Upper lobe of left lung (tissue), 6 donors: ENCODE results near the gene MC2R. TPM values are rescaled to one million over a fixed set of nuclear protein-coding genes. Genes with fewer than 3 reads are reported as not detected.

Experiments
- ATAC-seq, 2 donors: fragments of 200-7000 bp; cut with Tn5 transposase; one replicate each; pipeline ENCODE4 v1.9.1; 2022; ENCODE audit warnings: mild to moderate bottlenecking in 2 of 2, moderate library complexity in 2 of 2; ENCODE audit not compliant: low FRiP score in 2 of 2
- DNase-seq, 2 donors: peaks; one replicate each; pipeline ENCODE4 v3.0.0-alpha.2; 2019 to 2020
- H3K27ac ChIP-seq, 4 donors: fragments of 200-600 bp; sonication (generic); one replicate each; pipeline ENCODE4 v1.5.1; 2016 to 2019
- H3K27me3 ChIP-seq, 4 donors: fragments of 200-600 bp; sonication (generic); one replicate each; pipeline ENCODE4 v1.5.1; 2017 to 2019
- H3K36me3 ChIP-seq, 4 donors: fragments of 200-600 bp; sonication (generic); one replicate each; pipeline ENCODE4 v1.5.1; 2016 to 2019
- H3K4me1 ChIP-seq, 4 donors: fragments of 200-600 bp; sonication (generic); one replicate each; pipeline ENCODE4 v1.5.1; 2018 to 2019
- H3K4me3 ChIP-seq, 4 donors: fragments of 200-600 bp; sonication (generic); one replicate each; pipeline ENCODE4 v1.5.1; 2017 to 2019; ENCODE audit warnings: mild to moderate bottlenecking in 2 of 4, moderate library complexity in 1 of 4
- H3K9me3 ChIP-seq, 4 donors: fragments of 200-600 bp; sonication (generic); one replicate each; pipeline ENCODE4 v1.5.1; 2018 to 2019
- EP300 ChIP-seq, 4 donors: sonication (generic); formaldehyde crosslinking; IDR thresholded peaks; one replicate each; pipeline ENCODE4 v1.5.1; 2017; ENCODE audit warnings: antibody characterized with exemption in 4 of 4, control low read depth in 2 of 4
- POLR2A ChIP-seq, 4 donors: fragments of 450-650 bp; IDR thresholded peaks; one replicate each; pipeline ENCODE4 v1.5.1; 2016 to 2017; ENCODE audit warnings: antibody characterized with exemption in 4 of 4, mild to moderate bottlenecking in 2 of 4
- POLR2AphosphoS5 ChIP-seq, 2 donors: sonication (generic); formaldehyde crosslinking; IDR thresholded peaks; one replicate each; pipeline ENCODE4 v1.5.1; 2017; ENCODE audit warnings: antibody characterized with exemption in 2 of 2
- WGBS, 2 donors: methylation state at CpG; one replicate each; pipeline ENCODE4 v1.1.5; 2017 to 2018; 5-methylcytosine and 5-hydroxymethylcytosine counted together
- total RNA-seq, 6 donors: library from RNA; depleted of rRNA in 4 of 6; stranded (reverse); fragments of >200 nt in 4 of 6; gene quantifications; one replicate each; pipeline versions ENCODE4 v1.1.0 to v1.2.1, GENCODE V29; 2016 to 2021
- TF ChIP-seq, protein P1 (sequence below), 6 experiments: fragments of 450-650 bp in 4 of 6; fragments of 200-600 bp in 2 of 6; sonication (generic) in 2 of 6; IDR thresholded peaks; one replicate each; pipeline ENCODE4 v1.5.1; 2016 to 2019; ENCODE audit warnings: antibody characterized with exemption in 6 of 6
- donor health status: DM: no; HTN: no; CAD: no; lungs with moderate emphysema.
- donor health status: DM: no; HTN: yes; CAD: no; lungs with severe emphysema.

Gene MC2R
- total RNA-seq, 6 donors from 2014 or later, result not detected

GRCh38 chr18:13890761-13891361 lies 24.5 kb downstream of the MC2R start:
- H3K4me1 ChIP-seq, result no peaks in the 10 kb centered on the region
- TF ChIP-seq POLR2AphosphoS5 (IDR thresholded peaks at IDR 0.05) (no peak), POLR2A (IDR thresholded peaks at IDR 0.05) (no peak), EP300 (IDR thresholded peaks at IDR 0.05) (no peak)
- TF ChIP-seq, protein P1, sequence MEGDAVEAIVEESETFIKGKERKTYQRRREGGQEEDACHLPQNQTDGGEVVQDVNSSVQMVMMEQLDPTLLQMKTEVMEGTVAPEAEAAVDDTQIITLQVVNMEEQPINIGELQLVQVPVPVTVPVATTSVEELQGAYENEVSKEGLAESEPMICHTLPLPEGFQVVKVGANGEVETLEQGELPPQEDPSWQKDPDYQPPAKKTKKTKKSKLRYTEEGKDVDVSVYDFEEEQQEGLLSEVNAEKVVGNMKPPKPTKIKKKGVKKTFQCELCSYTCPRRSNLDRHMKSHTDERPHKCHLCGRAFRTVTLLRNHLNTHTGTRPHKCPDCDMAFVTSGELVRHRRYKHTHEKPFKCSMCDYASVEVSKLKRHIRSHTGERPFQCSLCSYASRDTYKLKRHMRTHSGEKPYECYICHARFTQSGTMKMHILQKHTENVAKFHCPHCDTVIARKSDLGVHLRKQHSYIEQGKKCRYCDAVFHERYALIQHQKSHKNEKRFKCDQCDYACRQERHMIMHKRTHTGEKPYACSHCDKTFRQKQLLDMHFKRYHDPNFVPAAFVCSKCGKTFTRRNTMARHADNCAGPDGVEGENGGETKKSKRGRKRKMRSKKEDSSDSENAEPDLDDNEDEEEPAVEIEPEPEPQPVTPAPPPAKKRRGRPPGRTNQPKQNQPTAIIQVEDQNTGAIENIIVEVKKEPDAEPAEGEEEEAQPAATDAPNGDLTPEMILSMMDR (IDR thresholded peaks at IDR 0.05), result no peak
- no peak overlapping the region for H3K4me3 ChIP-seq
- no peak for DNase-seq
- H3K9me3 ChIP-seq, result no peaks in the 10 kb centered on the region
- H3K36me3 ChIP-seq, result no peaks in the 10 kb centered on the region
- H3K27me3 ChIP-seq, result no peaks in the 10 kb centered on the region
- no peak for ATAC-seq
- WGBS, 2 donors, result 58 to 59% methylated on average over 8 of the region's 8 CpGs
- H3K27ac ChIP-seq, result no peak overlapping the region

GRCh38 chr18:13889671-13890070 lies 25.7 kb downstream of the MC2R start:
- ATAC-seq (no peak), DNase-seq (no peak)
- H3K36me3 ChIP-seq, result no peaks in the 10 kb centered on the region
- H3K4me3 ChIP-seq, result no peak overlapping the region
- H3K9me3 ChIP-seq, result no peaks in the 10 kb centered on the region
- 75 to 92% methylated on average over 2 of the region's 2 CpGs for WGBS, 2 donors
- no peaks in the 10 kb centered on the region for H3K4me1 ChIP-seq
- no peaks in the 10 kb centered on the region for H3K27me3 ChIP-seq
- no peak for TF ChIP-seq POLR2A (IDR thresholded peaks at IDR 0.05)
- no peak for TF ChIP-seq POLR2AphosphoS5 (IDR thresholded peaks at IDR 0.05)
- TF ChIP-seq, protein P1 (IDR thresholded peaks at IDR 0.05), result no peak
- TF ChIP-seq EP300 (IDR thresholded peaks at IDR 0.05), result no peak
- H3K27ac ChIP-seq, result no peak overlapping the region

DNA sequence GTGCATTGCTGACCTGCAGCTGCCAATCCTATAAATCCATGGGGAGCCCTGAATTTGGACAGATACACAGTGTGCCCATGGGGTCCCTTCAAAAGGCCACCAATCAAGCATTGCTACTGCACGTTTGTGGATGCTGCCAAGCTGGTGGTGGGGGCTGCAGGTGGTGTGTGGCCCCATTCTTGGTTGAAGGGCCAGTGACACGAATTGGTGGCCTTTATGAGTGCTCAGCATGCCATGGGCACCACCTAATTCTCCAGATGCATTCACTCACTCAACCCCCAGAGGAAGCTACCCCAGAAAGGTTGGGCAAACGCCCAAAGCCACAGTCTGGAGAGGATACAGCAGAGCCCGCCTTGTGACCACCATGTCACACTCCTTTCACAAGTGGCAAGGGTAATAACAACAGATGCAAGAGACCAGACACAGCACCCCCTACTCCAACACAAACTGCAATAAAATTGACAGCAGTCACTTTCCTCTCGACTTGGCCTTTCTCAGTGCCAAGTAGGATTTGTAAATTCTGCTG lies 27.1 kb downstream of the MC2R start:
- Histone ChIP-seq H3K9me3 (no peaks in the 10 kb centered on the region), H3K4me3 (no peak overlapping the region), H3K27ac (no peak overlapping the region), H3K27me3 (no peaks in the 10 kb centered on the region), H3K4me1 (no peaks in the 10 kb centered on the region), H3K36me3 (no peaks in the 10 kb centered on the region)
- ATAC-seq (no peak), DNase-seq (no peak)
- TF ChIP-seq, protein P1 (IDR thresholded peaks at IDR 0.05), result no peak
- TF ChIP-seq EP300 (IDR thresholded peaks at IDR 0.05) (no peak), POLR2A (IDR thresholded peaks at IDR 0.05) (no peak), POLR2AphosphoS5 (IDR thresholded peaks at IDR 0.05) (no peak)
- WGBS, 2 donors, result 65% methylated on average over 5 of the region's 5 CpGs

- no peaks in the 10 kb centered on the region for H3K36me3 ChIP-seq
- H3K27ac ChIP-seq, result no peak overlapping the region
- no peak overlapping the region for H3K4me3 ChIP-seq
- H3K27me3 ChIP-seq, result no peaks in the 10 kb centered on the region
- H3K9me3 ChIP-seq, result no peaks in the 10 kb centered on the region
- ATAC-seq, result no peak
- WGBS, 2 donors, result 87 to 94% methylated on average over 14 of the region's 14 CpGs
- peak in 1 of 2 donors; percentile 34 for DNase-seq
- TF ChIP-seq POLR2AphosphoS5 (IDR thresholded peaks at IDR 0.05) (no peak), EP300 (IDR thresholded peaks at IDR 0.05) (no peak), POLR2A (IDR thresholded peaks at IDR 0.05) (no peak)
- TF ChIP-seq, protein P1 (IDR thresholded peaks at IDR 0.05), result no peak
- no peaks in the 10 kb centered on the region for H3K4me1 ChIP-seq
These were observed 30.3 kb downstream of the MC2R start for GRCh38 chr18:13885009-13885408.

- ATAC-seq, result no peak
- H3K4me1 ChIP-seq, result no peaks in the 10 kb centered on the region
- no peaks in the 10 kb centered on the region for H3K36me3 ChIP-seq
These were observed 35.4 kb downstream of the MC2R start for GRCh38 chr18:13879937-13880336.

More at GRCh38 chr18:13879937-13880336, 35.4 kb downstream of the MC2R start:
- no peaks in the 10 kb centered on the region for H3K9me3 ChIP-seq
- no peak overlapping the region for H3K4me3 ChIP-seq
- 75% methylated on average over 1 of the region's 1 CpG; no CpG with 5 or more reads in 1 of the 2 donors for WGBS, 2 donors
- no peak for TF ChIP-seq EP300 (IDR thresholded peaks at IDR 0.05)
- no peak for TF ChIP-seq POLR2AphosphoS5 (IDR thresholded peaks at IDR 0.05)
- TF ChIP-seq, protein P1 (IDR thresholded peaks at IDR 0.05), result no peak
- no peak for TF ChIP-seq POLR2A (IDR thresholded peaks at IDR 0.05)
- DNase-seq, result no peak
- no peaks in the 10 kb centered on the region for H3K27me3 ChIP-seq
- no peak overlapping the region for H3K27ac ChIP-seq
